HepG2 (cell line): ENCODE data around the gene GFPT2. TPM values are rescaled to one million over a fixed set of nuclear protein-coding genes. Genes with fewer than 3 reads are reported as not detected.
A peak's percentile ranks its signal among the peaks of the same experiment; 100 is the strongest.

ENCODE experiments used
- ATAC-seq: fragments of 200-7000 bp; cut with Tn5 transposase; 3 replicates; pipeline ENCODE4 v1.9.1; 2020; ENCODE audit warnings: mild to moderate bottlenecking, moderate library complexity
- BruUV-seq: library from RNA; stranded (reverse); fragments of 400-500 nt; replicated peaks from 2 replicates; lab custom pipeline; 2021; lab: Mats Ljungman, UMichigan
- CTCF ChIA-PET: fragments of 300-600 bp; formaldehyde crosslinking; extraction: SDS; loops from one replicate; lab custom pipeline; 2021; ENCODE audit warnings: low total read pairs, inconsistent platforms, low intra/inter-chr PET ratio; lab: Yijun Ruan, JAX
- POLR2A ChIA-PET: fragments of 350-600 bp; sonication (Branson Sonifier 250); formaldehyde crosslinking; loops from one replicate; lab custom pipeline; 2020; ENCODE audit warnings: antibody characterized with exemption, inconsistent platforms; lab: Yijun Ruan, JAX
- DNase-seq: peaks from one replicate; pipeline ENCODE4 v3.0.0-alpha.2; 2015; ENCODE audit warnings: low spot score
- FAIRE-seq: peaks from 3 replicates; lab custom pipeline; 2011; peaks lifted over from hg19 to GRCh38; lab: Jason Lieb, UNC
- H2AFZ ChIP-seq: one replicate; pipeline ENCODE4 v1.6.1; 2011; ENCODE audit warnings: low read length, inconsistent platforms
- H3K27ac ChIP-seq: fragments of 300-600 bp; 3 replicates; pipeline ENCODE4 v1.8.0; 2011; ENCODE audit warnings: mixed run types, mild to moderate bottlenecking, mixed read lengths, low read length, inconsistent platforms; ENCODE audit not compliant: insufficient read depth; ENCODE audit errors: extremely low read length
- H3K27me3 ChIP-seq, 2 experiments: fragments of 200-600 bp in 1 of 2; 2 replicates in 1 of 2; 3 replicates in 1 of 2; pipeline versions ENCODE4 v1.6.0 to v1.8.0; 2011; ENCODE audit warnings: low read length in 2 of 2, mild to moderate bottlenecking in 2 of 2, moderate library complexity in 2 of 2, inconsistent platforms in 1 of 2; ENCODE audit not compliant: insufficient read depth in 2 of 2, control insufficient read depth in 1 of 2
- H3K36me3 ChIP-seq, 2 experiments: fragments of 200-600 bp in 1 of 2; replicated peaks in 1 of 2; 2 replicates in 1 of 2; 3 replicates in 1 of 2; pipeline versions ENCODE4 v1.5.1 to v1.8.0; 2011; ENCODE audit warnings: low read length in 2 of 2, inconsistent platforms in 1 of 2; ENCODE audit not compliant: insufficient read depth in 2 of 2, control insufficient read depth in 1 of 2
- H3K4me1 ChIP-seq: 2 replicates; pipeline ENCODE4 v1.5.1; 2012; ENCODE audit warnings: low read length, inconsistent platforms; ENCODE audit not compliant: insufficient read depth
- H3K4me2 ChIP-seq: 2 replicates; pipeline ENCODE4 v1.6.0; 2011; ENCODE audit warnings: low read depth, low read length, inconsistent platforms
- H3K4me3 ChIP-seq, 3 experiments: fragments of 200-600 bp in 1 of 3; sonication (generic), shearing (Covaris generic) in 1 of 3; replicated peaks in 1 of 3; 2 replicates each; pipeline ENCODE4 v1.5.1; 2011 to 2016; ENCODE audit warnings: low read length in 3 of 3, inconsistent platforms in 2 of 3, low read depth in 2 of 3, mild to moderate bottlenecking in 2 of 3, control low read depth in 1 of 3, mixed read lengths in 1 of 3; ENCODE audit not compliant: insufficient read depth in 1 of 3
- H3K79me2 ChIP-seq: one replicate; pipeline ENCODE4 v1.6.1; 2011; ENCODE audit warnings: low read length, inconsistent platforms; ENCODE audit not compliant: insufficient read depth
- H3K9ac ChIP-seq: 2 replicates; pipeline ENCODE4 v1.6.0; 2011; ENCODE audit warnings: mild to moderate bottlenecking, low read depth, low read length, inconsistent platforms; ENCODE audit not compliant: insufficient read depth
- H3K9me3 ChIP-seq: 2 replicates; pipeline ENCODE4 v1.5.1; 2012; ENCODE audit warnings: mild to moderate bottlenecking, low read length
- H4K20me1 ChIP-seq: 2 replicates; pipeline ENCODE4 v1.6.0; 2011; ENCODE audit warnings: inconsistent platforms, mild to moderate bottlenecking, low read length, moderate library complexity; ENCODE audit not compliant: insufficient read depth
- MLXIP ChIP-seq: sonication (generic); formaldehyde crosslinking; IDR thresholded peaks from 2 replicates; pipeline ENCODE4 v1.9.0; 2021; ENCODE audit warnings: missing genetic modification reagents, borderline replicate concordance
- NR1H2 ChIP-seq: sonication (generic); formaldehyde crosslinking; IDR thresholded peaks from 2 replicates; pipeline ENCODE4 v1.8.1; 2022; ENCODE audit warnings: low read depth, missing genetic modification reagents, borderline replicate concordance
- RFX5 ChIP-seq: IDR thresholded peaks from 2 replicates; pipeline ENCODE4 v1.6.1; 2011; ENCODE audit warnings: low read depth, low read length, improper control_type of control experiment
- RXRB ChIP-seq: IDR thresholded peaks from 2 replicates; pipeline ENCODE4 v1.6.1; 2016; ENCODE audit warnings: borderline replicate concordance, missing genetic modification reagents, missing compliant biosample characterization
- TEAD2 ChIP-seq: sonication (generic); formaldehyde crosslinking; IDR thresholded peaks from 2 replicates; pipeline ENCODE4 v1.9.0; 2021; ENCODE audit warnings: missing genetic modification reagents
- TOPORS ChIP-seq: sonication (generic); formaldehyde crosslinking; IDR thresholded peaks from 2 replicates; pipeline ENCODE4 v1.8.0; 2023; ENCODE audit warnings: mild to moderate bottlenecking, missing genetic modification reagents
- ZNF496 ChIP-seq: sonication (generic); formaldehyde crosslinking; IDR thresholded peaks from 2 replicates; pipeline ENCODE4 v1.8.1; 2023; ENCODE audit warnings: mild to moderate bottlenecking, moderate library complexity, missing genetic modification reagents; ENCODE audit not compliant: insufficient replicate concordance
- ZZZ3 ChIP-seq: sonication (generic); formaldehyde crosslinking; IDR thresholded peaks from 2 replicates; pipeline ENCODE4 v1.4.0; 2020; ENCODE audit warnings: missing genetic modification reagents, mild to moderate bottlenecking, borderline replicate concordance
- WGBS: methylation state at CpG from one replicate; pipeline ENCODE4 v1.1.6; 2017; ENCODE audit warnings: low lambda C conversion rate; 5-methylcytosine and 5-hydroxymethylcytosine counted together
- in situ Hi-C: cut with HindIII; loops from 2 replicates; pipeline ENCODE4 v1.10.0; 2017; ENCODE audit warnings: low pct_unique_long_range_greater_than_20kb; ENCODE audit not compliant: extremely low pct_ligation_motif_present
- intact Hi-C: fragments of 100-400 bp; cut with micrococcal nuclease; formaldehyde crosslinking; loops from one replicate; pipeline ENCODE4 v1.10.0; 2022; ENCODE audit not compliant: unreplicated experiment
- polyA plus RNA-seq, 8 experiments: library from polyadenylated mRNA; depleted of rRNA in 3 of 8; stranded (reverse) in 7 of 8; unstranded in 1 of 8; fragments of >200 nt; fragmentation: Illumina TruSeq in 4 of 8; extraction: Trizol in 4 of 8; gene quantifications; 2 replicates each; pipeline versions ENCODE4 v1.2.1 to v1.2.3, GENCODE V29; 2011 to 2016; ENCODE audit warnings: low read depth in 4 of 8, missing spikeins in 1 of 8, mixed read lengths in 1 of 8; ENCODE audit not compliant: insufficient read depth in 1 of 8
- total RNA-seq, 5 experiments: library from RNA; depleted of rRNA; stranded (reverse); fragments of >200 nt; fragmentation: Illumina TruSeq; extraction: Trizol; gene quantifications; 2 replicates each; pipeline ENCODE4 v1.2.3, GENCODE V29; 2016; ENCODE audit warnings: low read depth in 1 of 5
- TF ChIP-seq, protein P1 (sequence below): sonication (generic); formaldehyde crosslinking; IDR thresholded peaks from 2 replicates; pipeline ENCODE4 v1.5.1; 2020; ENCODE audit warnings: mild to moderate bottlenecking, missing genetic modification reagents, borderline replicate concordance
- TF ChIP-seq, protein P2 (sequence below): sonication (generic); formaldehyde crosslinking; IDR thresholded peaks from 2 replicates; pipeline ENCODE4 v1.8.0; 2022; ENCODE audit warnings: mild to moderate bottlenecking, missing genetic modification reagents, borderline replicate concordance

The GFPT2 gene
- total and polyA plus RNA-seq, 2 of the 13 experiments (the other 11 are each of a cell fraction or from before 2014, with no cell fraction given): 0.18 TPM

DNA sequence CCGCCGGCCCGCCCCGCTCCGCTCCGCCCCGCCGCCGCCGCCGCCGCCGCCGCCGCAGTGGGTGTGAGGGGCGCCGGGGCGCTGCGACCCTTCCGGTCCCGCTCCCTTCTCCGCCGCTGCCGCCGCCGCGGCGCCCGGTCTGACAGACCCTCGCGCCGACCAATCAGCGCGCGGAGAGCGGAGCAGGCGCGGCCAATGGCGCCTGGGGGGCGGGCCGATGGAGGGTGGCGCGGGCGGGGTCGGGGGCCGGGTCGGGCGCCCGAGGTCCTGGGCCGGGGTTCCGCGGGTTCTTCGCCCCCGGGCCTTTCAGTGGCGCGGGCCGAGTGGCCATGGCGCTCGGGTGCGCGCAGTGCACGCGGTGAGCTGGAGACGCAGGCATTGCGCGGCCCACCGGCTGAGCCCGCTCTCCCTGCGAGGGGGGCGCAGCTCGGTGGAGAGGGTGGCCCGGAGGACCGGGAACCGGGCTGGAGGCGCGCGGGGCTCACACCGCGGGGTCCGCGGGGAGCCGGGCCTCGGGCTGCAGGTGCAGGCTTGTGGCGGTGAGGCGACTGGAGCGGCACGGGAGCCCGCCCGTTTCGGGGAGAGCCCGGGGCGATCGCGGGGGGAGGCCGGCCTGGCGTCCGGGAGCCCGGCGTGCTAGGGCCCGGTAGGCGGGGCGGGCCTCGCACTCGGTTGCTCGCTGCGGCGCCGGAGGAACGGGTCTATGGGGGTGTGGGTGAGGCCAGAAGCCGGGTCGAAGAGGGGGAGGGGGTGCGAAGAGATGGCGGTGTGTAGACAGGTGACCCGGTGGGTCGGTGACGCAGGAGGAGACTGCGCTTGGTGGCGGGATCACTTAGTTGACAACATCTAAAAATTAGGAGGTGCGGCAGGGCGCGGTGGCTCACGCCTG is 60.9 kb downstream of the GFPT2 start, which contains the start of gene MAPK9:
Gene MAPK9 (minus strand): TSS at position 141 of the 889 bp plus-strand sequence. CDS start 11,522 bp downstream, outside the sequence.
- intact Hi-C loops (loop anchor here (10.0 kb wide), 2 partner anchors 87 to 183 kb away; partner anchors contain the start of gene RASGEF1C), in situ Hi-C loops (loop anchor here (5.0 to 10.0 kb wide), 2 partner anchors 35 to 183 kb away; no protein-coding TSS in a partner anchor)
- FAIRE-seq (no peak), DNase-seq (peak; percentile 62), ATAC-seq (peak; percentile 83)
- 0% methylated on average over 3 of the region's 122 CpGs for WGBS
- no TSS peak for BruUV-seq
- no peak within 1 kb of the TSS for H2AFZ ChIP-seq
- peaks cover 11% of the 10 kb centered on the region for H4K20me1 ChIP-seq
- peak within 1 kb of the TSS; percentile 87 for H3K27ac ChIP-seq
- peak within 1 kb of the TSS; percentile 85 to 94 (median 91) for H3K4me3 ChIP-seq
- no peaks in the 10 kb centered on the region for H3K9me3 ChIP-seq
- H3K4me1 ChIP-seq: peaks cover 60% of the 10 kb centered on the region
- ChIA-PET POLR2A (interaction anchor here (0.6 to 2.3 kb wide), 4 partner anchors 8 to 23 kb away, joined by 3 to 12 read pairs (median 7); no protein-coding TSS in a partner anchor), CTCF (interaction anchor here (1.1 to 3.2 kb wide), 4 partner anchors 23 to 178 kb away, joined by 3 to 65 read pairs (median 16); no protein-coding TSS in a partner anchor)
- no peaks in the 10 kb centered on the region for H3K27me3 ChIP-seq
- H3K36me3 ChIP-seq: no peaks in the 10 kb centered on the region
- H3K4me2 ChIP-seq: peak within 1 kb of the TSS; percentile 93
- H3K79me2 ChIP-seq: peaks cover 26% of the 10 kb centered on the region
- peak within 1 kb of the TSS; percentile 84 for H3K9ac ChIP-seq
- TF ChIP-seq TOPORS (CRISPR knock-in tag) (peak; percentile 63; the same call in 1 of the 2 replicates), TEAD2 (CRISPR knock-in tag) (no peak), ZNF496 (CRISPR knock-in tag) (no peak), MLXIP (no peak), ZZZ3 (no peak), NR1H2 (no peak), RFX5 (no peak), RXRB (CRISPR knock-in tag) (no peak)
- TF ChIP-seq, protein P1, sequence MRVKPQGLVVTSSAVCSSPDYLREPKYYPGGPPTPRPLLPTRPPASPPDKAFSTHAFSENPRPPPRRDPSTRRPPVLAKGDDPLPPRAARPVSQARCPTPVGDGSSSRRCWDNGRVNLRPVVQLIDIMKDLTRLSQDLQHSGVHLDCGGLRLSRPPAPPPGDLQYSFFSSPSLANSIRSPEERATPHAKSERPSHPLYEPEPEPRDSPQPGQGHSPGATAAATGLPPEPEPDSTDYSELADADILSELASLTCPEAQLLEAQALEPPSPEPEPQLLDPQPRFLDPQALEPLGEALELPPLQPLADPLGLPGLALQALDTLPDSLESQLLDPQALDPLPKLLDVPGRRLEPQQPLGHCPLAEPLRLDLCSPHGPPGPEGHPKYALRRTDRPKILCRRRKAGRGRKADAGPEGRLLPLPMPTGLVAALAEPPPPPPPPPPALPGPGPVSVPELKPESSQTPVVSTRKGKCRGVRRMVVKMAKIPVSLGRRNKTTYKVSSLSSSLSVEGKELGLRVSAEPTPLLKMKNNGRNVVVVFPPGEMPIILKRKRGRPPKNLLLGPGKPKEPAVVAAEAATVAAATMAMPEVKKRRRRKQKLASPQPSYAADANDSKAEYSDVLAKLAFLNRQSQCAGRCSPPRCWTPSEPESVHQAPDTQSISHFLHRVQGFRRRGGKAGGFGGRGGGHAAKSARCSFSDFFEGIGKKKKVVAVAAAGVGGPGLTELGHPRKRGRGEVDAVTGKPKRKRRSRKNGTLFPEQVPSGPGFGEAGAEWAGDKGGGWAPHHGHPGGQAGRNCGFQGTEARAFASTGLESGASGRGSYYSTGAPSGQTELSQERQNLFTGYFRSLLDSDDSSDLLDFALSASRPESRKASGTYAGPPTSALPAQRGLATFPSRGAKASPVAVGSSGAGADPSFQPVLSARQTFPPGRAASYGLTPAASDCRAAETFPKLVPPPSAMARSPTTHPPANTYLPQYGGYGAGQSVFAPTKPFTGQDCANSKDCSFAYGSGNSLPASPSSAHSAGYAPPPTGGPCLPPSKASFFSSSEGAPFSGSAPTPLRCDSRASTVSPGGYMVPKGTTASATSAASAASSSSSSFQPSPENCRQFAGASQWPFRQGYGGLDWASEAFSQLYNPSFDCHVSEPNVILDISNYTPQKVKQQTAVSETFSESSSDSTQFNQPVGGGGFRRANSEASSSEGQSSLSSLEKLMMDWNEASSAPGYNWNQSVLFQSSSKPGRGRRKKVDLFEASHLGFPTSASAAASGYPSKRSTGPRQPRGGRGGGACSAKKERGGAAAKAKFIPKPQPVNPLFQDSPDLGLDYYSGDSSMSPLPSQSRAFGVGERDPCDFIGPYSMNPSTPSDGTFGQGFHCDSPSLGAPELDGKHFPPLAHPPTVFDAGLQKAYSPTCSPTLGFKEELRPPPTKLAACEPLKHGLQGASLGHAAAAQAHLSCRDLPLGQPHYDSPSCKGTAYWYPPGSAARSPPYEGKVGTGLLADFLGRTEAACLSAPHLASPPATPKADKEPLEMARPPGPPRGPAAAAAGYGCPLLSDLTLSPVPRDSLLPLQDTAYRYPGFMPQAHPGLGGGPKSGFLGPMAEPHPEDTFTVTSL (CRISPR knock-in tag): no peak
- TF ChIP-seq, protein P2, sequence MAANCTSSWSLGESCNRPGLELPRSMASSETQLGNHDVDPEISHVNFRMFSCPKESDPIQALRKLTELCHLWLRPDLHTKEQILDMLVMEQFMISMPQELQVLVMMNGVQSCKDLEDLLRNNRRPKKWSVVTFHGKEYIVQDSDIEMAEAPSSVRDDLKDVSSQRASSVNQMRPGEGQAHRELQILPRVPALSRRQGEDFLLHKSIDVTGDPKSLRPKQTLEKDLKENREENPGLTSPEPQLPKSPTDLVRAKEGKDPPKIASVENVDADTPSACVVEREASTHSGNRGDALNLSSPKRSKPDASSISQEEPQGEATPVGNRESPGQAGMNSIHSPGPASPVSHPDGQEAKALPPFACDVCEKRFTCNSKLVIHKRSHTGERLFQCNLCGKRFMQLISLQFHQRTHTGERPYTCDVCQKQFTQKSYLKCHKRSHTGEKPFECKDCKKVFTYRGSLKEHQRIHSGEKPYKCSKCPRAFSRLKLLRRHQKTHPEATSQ (CRISPR knock-in tag): no peak
